SK-MEL-5 (cell line): ENCODE results near the gene SPAG17. TPM values are rescaled to one million over a fixed set of nuclear protein-coding genes. Genes with fewer than 3 reads are reported as not detected.
A peak's percentile ranks its signal among the peaks of the same experiment; 100 is the strongest.
"Not testable (repeated sequence)": the region's sequence is repeated elsewhere in the genome, so short reads cannot be mapped to it uniquely, and the experiment has no call there.

ENCODE experiments used
- DNase-seq: peaks from one replicate; pipeline ENCODE4 v3.0.0-alpha.2; 2016; ENCODE audit warnings: low read depth, low spot score
- in situ Hi-C: cut with HindIII; loops from 2 replicates; pipeline ENCODE4 v1.10.0; 2016; ENCODE audit warnings: low sequenced_read_pairs, high pct_unique_total_duplicates, low pct_unique_long_range_greater_than_20kb
- total RNA-seq: library from RNA; depleted of rRNA; stranded (reverse); fragments of >200 nt; shearing (Covaris generic); gene quantifications from 2 replicates; pipeline ENCODE4 v1.2.3, GENCODE V29; 2014

Gene SPAG17
- total RNA-seq, 1 experiment from 2014 or later, result not detected

DNA sequence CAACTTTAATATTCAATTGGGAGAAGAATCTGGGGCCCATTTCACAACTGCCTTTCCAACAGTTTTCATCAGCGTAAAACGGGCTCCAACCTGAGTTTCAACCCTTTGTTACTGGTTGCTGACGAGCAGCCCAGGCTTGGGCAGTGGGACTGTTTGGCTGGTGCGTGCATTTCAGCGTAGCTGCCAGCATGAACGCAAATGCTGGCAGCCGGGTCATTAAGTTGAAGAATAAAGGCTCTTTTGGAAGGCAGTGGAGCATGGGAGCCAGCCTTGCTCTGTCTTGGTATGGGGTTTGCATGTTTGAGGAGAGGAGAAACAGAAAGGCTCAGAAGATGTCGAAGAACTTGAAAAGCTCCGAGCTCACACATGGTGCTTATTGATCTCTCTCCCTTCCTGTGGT, 214.8 kb downstream of the SPAG17 start:
- no peak for DNase-seq
- in situ Hi-C loops, result no loop called here

GRCh38 chr1:117967881-117968280, 217.1 kb downstream of the SPAG17 start:
- no peak for DNase-seq
- in situ Hi-C loops, result no loop called here

- DNase-seq, result peak; percentile 58
- in situ Hi-C loops, result no loop called here
Measured at GRCh38 chr1:117967477-117967876, 217.6 kb downstream of the SPAG17 start.

GRCh38 chr1:117964290-117965038, 220.6 kb downstream of the SPAG17 start:
- in situ Hi-C loops, result no loop called here

DNA sequence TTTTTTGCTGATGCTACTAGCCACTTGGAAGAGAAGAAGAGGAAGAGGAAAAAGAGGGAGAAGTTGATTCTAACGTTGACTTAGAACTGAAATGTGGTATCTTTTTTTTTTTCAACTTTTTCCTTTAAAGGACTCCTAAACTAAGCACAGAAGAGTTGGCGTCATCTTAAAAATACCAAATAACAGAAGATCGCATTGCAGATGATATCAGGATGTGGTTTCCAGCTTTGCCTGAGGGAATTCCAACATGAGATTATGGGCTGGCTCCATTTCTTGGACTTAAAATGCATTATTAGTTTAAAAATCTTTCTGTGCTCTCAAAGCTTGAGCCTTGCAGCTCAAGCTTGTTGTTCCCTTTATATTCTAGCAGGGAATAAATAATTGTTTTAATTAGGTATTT, 225.7 kb downstream of the SPAG17 start:
- peak; percentile 19 for DNase-seq
- in situ Hi-C loops, result no loop called here

More at GRCh38 chr1:117964290-117965038, 220.6 kb downstream of the SPAG17 start:
- no peak for DNase-seq

- in situ Hi-C loops, result no loop called here
- peak; percentile 93 for DNase-seq
Measured at GRCh38 chr1:117952386-117952785, 232.6 kb downstream of the SPAG17 start.

DNA sequence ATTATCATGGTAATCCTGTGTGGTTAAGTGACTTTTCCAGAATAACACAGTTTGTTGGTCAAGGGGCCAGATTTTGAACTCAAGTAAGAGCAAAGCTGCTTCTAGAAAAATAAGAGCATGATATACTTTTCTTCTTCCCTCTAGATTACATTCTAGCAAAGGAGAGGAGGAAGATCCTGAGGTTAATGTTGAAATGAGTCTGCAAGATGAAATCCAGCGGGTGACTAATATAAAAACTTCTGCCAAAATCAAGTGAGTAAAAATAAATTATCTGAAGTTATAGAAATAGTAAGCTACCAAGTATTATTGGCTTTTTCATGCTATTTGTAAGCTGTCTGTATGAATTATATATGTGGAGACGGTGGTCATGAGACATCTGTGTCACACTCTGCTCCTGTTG, 242.7 kb downstream of the SPAG17 start:
- in situ Hi-C loops, result no loop called here
- no peak for DNase-seq

DNA sequence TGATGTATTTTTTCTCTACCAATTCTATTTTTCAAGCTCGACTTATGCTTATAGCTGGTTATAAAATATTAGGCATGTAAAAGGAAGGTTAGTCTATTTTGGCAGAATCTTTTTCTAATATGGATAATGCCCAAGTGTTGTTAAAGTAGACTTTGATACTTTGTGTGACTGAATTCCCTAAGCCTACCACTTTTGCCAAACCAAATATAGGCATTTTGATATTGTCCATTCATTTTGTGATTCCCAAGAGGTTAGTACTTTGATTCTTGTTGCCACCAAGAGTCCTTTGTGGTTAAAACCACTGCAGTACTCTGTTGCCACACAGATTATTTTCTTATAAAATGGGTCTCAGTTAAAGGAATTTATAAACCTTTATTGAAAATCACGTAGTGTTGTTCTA, 251.3 kb downstream of the SPAG17 start:
- in situ Hi-C loops, result no loop called here
- DNase-seq, result no peak

DNA sequence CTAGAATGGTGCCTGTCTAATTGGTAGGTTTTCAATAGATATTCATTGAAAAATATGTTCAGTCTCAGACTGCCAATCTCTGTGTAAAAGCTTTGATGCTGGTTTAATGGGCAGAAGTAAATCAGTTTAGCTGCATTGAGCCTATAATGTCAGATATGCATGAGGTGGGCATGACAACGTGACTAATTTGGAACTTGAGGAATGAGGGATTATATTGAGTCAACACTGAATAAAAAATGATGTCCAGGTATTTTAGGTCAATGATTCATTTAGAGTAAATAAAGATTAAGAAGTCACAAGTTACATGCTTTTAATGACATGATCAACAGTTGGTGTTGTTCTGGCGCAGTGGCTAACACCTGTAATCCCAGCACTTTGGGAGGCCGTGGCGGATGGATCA, 252.5 kb downstream of the SPAG17 start:
- no peak for DNase-seq
- in situ Hi-C loops, result no loop called here

DNA sequence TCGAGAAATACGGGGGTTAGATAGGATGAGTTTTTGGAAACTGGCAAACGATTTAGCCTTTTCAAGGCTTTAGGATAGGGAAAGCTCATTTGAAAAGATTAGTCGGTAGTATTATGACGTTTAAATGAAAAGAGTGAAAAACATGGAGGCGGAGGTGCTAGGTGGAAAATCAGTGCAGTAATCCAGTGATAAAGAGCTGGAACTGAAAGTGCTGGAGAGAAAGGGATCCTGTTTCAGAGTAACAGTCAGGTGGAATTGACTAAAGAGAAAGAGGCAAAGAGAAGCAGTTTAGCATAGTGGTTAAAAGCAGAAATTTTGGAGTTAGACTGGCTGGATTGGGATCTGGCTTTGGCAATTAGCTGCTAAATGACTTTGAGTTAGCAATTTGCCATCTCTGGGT, 254.5 kb downstream of the SPAG17 start:
- in situ Hi-C loops, result no loop called here
- DNase-seq, result no peak

DNA sequence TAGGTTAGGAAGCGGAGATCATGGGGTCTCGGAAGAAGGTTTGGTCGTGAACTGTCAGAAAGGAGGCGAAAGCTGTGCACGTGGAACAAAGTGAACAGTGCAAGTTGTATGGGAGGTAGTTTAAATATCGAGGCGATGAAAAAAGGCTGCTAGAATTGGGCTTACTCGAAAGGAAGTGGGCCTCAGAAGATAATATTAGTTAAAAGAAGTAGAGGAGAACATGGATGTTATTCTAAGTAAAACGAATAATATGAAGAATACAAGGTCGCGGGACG, 254.9 kb downstream of the SPAG17 start:
- DNase-seq, result no peak
- in situ Hi-C loops, result no loop called here

DNA sequence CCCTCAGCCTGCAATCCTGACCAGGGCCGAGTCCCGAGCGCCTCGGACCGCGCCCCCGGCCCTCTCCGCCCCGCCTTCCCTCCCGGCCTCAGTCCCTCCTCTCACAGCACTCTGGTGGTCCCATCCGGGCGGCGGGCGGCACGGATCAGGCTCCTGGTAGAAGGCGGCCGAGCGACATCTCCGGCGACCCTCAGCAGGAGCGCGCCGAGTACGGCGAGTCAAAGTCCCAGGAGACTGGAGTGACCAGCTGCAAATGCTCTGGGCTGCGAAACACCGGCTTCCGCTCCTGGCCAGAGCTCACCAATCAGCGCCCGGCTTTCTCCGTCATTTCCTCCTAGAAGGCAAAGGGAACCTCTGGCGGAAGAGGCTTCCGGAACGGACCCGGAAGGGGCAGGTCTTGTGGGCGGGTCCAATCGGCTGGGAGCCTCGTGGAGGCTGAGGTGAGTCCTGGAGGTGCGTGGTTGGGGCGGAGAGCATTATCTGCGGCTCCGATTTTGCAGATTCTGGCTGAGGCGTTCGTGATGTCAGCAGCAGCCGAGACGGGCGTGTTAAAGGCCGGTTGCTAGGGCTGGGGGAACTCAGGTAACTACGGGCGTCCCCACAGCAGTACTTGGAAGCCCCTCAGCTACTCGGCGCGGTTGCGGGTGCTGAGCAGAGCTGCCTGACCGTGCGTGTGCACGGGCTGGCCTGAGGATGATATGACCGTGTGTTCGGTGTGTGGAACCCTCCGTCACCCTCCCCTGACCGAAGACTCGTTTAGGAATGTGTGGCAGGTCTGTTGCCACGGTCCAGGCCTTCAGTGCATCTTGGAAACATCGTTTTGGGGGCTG, 255.5 kb downstream of the SPAG17 start, which contains the start of the genes GDAP2 and WDR3:
TSS of gene GDAP2 (minus strand) at position 279 of the 830 bp plus-strand sequence. CDS start 9,264 bp downstream, outside the sequence.
TSS of gene WDR3 (plus strand) at position 397 of the 830 bp plus-strand sequence. CDS start 3,581 bp downstream, outside the sequence.
- in situ Hi-C loops, result no loop called here
- peak; percentile 96 for DNase-seq

DNA sequence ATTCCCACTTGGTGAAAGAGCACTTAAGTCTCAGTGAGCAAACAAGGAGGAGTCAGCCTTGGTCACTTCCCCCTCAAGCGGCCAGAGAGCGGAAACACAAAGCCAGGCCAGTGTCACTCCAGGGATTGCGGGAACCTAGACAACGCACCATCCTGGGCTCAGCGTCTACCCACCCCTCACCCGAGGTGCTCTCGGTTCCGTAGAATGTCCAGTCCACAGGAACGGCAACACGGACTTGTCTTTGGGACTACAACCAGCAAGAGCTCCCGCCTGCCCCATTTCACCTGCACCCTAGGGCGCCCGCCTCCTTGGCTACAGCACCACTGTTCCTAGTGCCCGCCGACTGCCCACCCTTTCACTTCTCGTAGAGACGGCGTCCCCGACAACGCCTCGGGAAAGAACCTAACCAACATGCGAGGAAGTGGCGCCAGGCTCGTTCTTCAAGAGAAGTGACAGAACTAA, 256.1 kb downstream of the SPAG17 start:
- in situ Hi-C loops, result no loop called here

DNA sequence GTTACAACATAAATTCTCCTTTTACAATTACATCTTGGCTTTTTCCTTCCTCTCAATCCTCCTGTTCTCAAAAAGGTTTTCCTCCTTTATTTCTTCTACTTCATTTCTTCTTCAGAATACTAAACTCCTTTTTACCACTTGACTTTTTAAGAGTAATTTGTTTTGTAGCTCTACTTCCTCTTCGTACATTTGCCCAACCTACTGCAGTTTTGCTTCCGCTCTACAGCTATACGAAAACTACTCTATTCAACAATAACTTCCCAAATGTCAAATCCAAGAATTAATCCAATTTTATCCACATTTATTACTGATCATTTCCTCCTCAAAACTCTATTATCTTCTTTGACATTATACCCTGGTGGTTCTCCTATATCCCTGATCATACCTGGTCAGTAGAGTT, 259.0 kb downstream of the SPAG17 start:
- DNase-seq, result no peak
- in situ Hi-C loops, result no loop called here

More for the DNA sequence above, 256.1 kb downstream of the SPAG17 start:
- peak; percentile 63 for DNase-seq

DNA sequence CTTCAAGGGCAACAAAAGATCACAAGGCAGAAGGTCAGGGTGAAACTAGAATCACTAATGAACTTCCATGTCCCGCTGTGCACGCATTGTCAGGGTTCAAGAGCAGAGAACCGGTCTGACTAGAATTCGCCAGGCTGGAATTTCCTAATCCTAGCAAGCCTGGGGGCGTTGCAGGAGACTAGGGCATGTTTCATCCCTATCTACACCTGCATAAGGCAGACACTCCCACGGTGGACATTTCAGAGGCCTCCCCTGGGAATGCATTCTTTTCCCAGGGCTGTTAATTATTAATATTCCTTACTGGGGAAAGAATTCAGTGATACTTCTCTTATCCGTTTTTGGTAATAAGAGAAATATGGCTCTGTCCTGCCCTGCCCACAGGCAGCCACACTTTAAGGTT, 262.3 kb downstream of the SPAG17 start:
- DNase-seq, in situ Hi-C loops: not testable (repeated sequence)

DNA sequence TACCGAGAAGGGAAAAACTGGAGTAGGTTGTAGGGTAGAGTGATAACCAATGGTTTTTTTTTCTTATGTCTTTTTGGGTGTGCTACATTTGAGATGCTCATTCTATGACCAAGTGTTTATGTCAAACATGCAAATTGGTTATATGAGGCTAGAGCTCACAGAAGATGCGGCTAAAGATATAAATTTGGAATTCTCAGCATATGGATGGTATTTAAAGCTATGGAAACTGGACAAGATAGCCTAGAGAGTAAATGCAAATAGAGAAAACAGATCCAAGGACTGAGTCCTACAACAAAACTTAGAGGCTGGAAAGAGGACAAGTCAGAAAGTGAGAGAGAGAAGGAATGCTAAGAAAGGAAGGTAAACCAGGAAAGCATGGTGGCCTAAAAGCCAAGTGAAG, 263.0 kb downstream of the SPAG17 start:
- in situ Hi-C loops, result no loop called here
- no peak for DNase-seq

- DNase-seq, result no peak
- in situ Hi-C loops, result no loop called here
Measured at GRCh38 chr1:117919376-117919775, 265.7 kb downstream of the SPAG17 start.

- no peak for DNase-seq
- in situ Hi-C loops, result no loop called here
Measured at GRCh38 chr1:117911051-117911450, 274.0 kb downstream of the SPAG17 start.

DNA sequence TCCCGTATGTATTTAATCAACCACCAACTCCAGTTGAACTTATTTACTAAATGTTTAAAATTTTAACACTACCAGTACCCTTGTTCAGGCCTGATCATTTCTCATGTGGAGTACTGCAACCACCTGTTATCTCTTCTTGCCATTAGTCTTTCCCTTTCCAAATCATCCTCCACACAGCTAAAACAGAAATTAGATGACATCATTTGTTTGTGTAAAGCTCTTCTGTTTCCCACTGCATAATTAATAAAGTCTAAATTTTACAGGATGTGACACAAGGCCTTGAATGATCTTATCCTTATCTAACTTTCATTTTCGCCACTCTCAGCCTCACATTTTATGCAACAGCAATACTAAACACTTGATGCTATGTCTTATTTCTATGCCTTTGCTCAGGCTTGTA, 280.0 kb downstream of the SPAG17 start:
- no peak for DNase-seq
- in situ Hi-C loops, result no loop called here
